Skin epidermis (tissue), 12 donors: Measurements from ENCODE around the gene KRTAP5-2.

ENCODE experiments used
- H3K27ac ChIP-seq, 21 experiments: fragments of 200-600 bp; sonication (generic) in 11 of 21; one replicate each; pipeline ENCODE4 v1.5.0; 2020; ENCODE audit warnings: mild to moderate bottlenecking in 3 of 21, inconsistent platforms in 2 of 21, moderate library complexity in 2 of 21
- H3K4me3 ChIP-seq, 7 experiments: fragments of 200-600 bp; sonication (generic) in 2 of 7; one replicate each; pipeline ENCODE4 v1.5.0; 2020; ENCODE audit warnings: inconsistent platforms in 2 of 7, mild to moderate bottlenecking in 2 of 7, moderate library complexity in 1 of 7

Gene KRTAP5-2

GRCh38 chr11:1560649-1561251, 37.3 kb downstream of the KRTAP5-2 start:
- H3K4me3 ChIP-seq, result no peak overlapping the region

GRCh38 chr11:1560002-1560648, 38.0 kb downstream of the KRTAP5-2 start:
- peak overlapping the region in 2 of 21 experiments; percentile 13 to 72 for H3K27ac ChIP-seq
- H3K4me3 ChIP-seq, result no peak overlapping the region

More at GRCh38 chr11:1560649-1561251, 37.3 kb downstream of the KRTAP5-2 start:
- peak overlapping the region in 1 of 21 experiments; percentile 72 for H3K27ac ChIP-seq

- peak overlapping the region in 7 of 21 experiments; percentile 26 to 73 (median 54) for H3K27ac ChIP-seq
- H3K4me3 ChIP-seq, result no peak overlapping the region
Observed at GRCh38 chr11:1559111-1559951, 38.8 kb downstream of the KRTAP5-2 start.

GRCh38 chr11:1558775-1559110, 39.4 kb downstream of the KRTAP5-2 start:
- H3K4me3 ChIP-seq, result no peak overlapping the region
- peak overlapping the region in 7 of 21 experiments; percentile 26 to 73 (median 54) for H3K27ac ChIP-seq

- H3K27ac ChIP-seq, result peak overlapping the region in 7 of 21 experiments; percentile 11 to 73 (median 40)
- no peak overlapping the region for H3K4me3 ChIP-seq
Observed at GRCh38 chr11:1557904-1558774, 40.0 kb downstream of the KRTAP5-2 start.

- Histone ChIP-seq H3K4me3 (no peak overlapping the region), H3K27ac (peak overlapping the region in 3 of 21 experiments; percentile 11 to 73 (median 40))
Observed at GRCh38 chr11:1557051-1557884, 40.8 kb downstream of the KRTAP5-2 start.

GRCh38 chr11:1556278-1556902, 41.7 kb downstream of the KRTAP5-2 start:
- no peak overlapping the region for H3K27ac ChIP-seq
- H3K4me3 ChIP-seq, result no peak overlapping the region

GRCh38 chr11:1555713-1556153, 42.4 kb downstream of the KRTAP5-2 start:
- no peak overlapping the region for H3K4me3 ChIP-seq
- H3K27ac ChIP-seq, result no peak overlapping the region

GRCh38 chr11:1554981-1555712, 42.9 kb downstream of the KRTAP5-2 start:
- H3K27ac ChIP-seq, result no peak overlapping the region
- H3K4me3 ChIP-seq, result no peak overlapping the region

- Histone ChIP-seq H3K4me3 (no peak overlapping the region), H3K27ac (no peak overlapping the region)
Observed at GRCh38 chr11:1553808-1554594, 44.1 kb downstream of the KRTAP5-2 start.

- Histone ChIP-seq H3K27ac (no peak overlapping the region), H3K4me3 (no peak overlapping the region)
Observed at GRCh38 chr11:1549338-1550330, 48.5 kb downstream of the KRTAP5-2 start.

GRCh38 chr11:1548221-1549070, 49.6 kb downstream of the KRTAP5-2 start:
- Histone ChIP-seq H3K4me3 (peak overlapping the region in 1 of 7 experiments; percentile 3), H3K27ac (peak overlapping the region in 1 of 21 experiments; percentile 13)

- Histone ChIP-seq H3K27ac (peak overlapping the region in 1 of 21 experiments; percentile 11), H3K4me3 (peak overlapping the region in 5 of 7 experiments; percentile 5 to 37 (median 32))
Observed at GRCh38 chr11:1547467-1548098, 50.5 kb downstream of the KRTAP5-2 start.
